Skeletal muscle cell (primary cell): ENCODE measurements around the gene UNC13A.

Source experiments
- DNase-seq: peaks from one replicate; pipeline ENCODE4 v3.0.0-alpha.2; 2010; ENCODE audit warnings: low read depth
- H3K4me3 ChIP-seq: 2 replicates; pipeline ENCODE4 v1.5.1; 2011; ENCODE audit warnings: low read depth, mild to moderate bottlenecking, control low read depth, low read length, moderate library complexity

UNC13A gene

DNA sequence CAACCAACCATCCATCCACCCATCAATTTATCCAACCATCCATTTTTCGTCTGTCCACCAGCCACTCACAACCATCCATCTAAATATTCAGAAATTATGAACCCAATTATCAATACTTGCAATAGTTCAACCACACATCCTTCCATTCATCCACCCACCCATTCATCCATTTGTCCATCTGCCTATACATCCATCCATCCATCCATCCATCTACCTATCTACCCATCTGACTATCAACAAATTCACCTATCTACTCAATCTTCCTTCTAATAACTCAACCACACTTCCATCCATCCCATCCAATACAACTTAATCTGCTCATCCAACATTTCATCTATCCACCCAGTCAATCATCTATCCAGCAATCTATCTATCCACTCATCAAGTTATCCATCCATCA is 46.3 kb downstream of the UNC13A start:
- DNase-seq: no peak
- no peak overlapping the region for H3K4me3 ChIP-seq

DNA sequence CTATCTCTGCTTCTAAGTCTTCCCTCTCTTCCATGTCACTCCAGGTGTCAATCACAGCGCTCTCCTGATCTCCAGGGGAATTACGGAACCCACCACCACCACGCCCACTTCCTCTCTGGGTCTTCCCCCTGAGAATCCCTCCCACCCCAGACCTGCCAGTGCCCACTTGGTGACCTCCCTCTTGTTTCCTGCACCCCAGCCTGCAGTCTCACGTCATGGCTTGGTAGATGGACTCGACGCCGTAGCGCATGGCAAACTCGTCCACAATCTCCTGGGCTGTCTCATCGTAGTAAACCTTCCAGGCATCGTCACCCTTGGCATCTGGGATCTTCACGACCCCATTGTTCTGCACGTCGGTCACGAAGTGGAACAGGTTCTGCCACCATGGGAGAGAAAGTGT is 47.0 kb downstream of the UNC13A start:
- H3K4me3 ChIP-seq: no peak overlapping the region
- DNase-seq: no peak

DNA sequence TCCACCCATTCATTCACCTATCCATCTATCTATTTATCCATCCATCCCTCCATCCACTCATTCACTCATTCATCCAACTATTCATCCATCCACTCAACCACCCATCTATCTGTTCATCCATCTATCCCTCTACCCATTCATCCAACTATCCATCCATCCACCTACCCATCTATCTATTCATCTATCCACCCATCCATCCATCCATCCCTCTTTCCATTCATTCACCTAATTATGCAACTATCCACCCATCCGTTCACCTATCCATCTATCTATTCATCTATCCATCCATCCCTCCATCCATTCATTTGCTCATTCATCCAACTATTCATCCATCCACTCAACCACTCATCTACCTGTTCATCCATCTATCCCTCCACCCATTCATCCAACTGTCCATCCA is 54.5 kb downstream of the UNC13A start:
- H3K4me3 ChIP-seq: no peak overlapping the region
- no peak for DNase-seq

DNA sequence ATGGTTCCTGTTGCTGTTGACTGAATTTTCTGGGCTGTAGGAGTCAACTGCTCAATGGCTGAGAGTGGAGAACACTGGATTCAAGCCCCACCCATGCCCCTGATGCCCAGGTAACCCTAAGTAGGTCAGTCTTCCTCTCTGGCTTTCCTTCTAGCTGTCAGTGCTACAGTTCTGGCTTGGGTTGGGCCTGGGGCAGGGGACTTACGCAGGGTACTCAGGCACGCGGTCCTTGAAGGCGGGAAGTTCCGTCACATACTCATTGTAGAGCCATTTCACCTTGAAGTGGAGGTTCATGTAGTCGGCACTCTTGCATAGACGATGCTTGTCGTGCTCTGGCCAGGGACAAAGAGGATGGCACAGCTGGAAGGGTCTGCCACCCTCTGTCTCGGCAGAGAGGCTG is 55.6 kb downstream of the UNC13A start:
- no peak overlapping the region for H3K4me3 ChIP-seq

GRCh38 chr19:17629760-17630159 is 58.4 kb downstream of the UNC13A start:
- no peak overlapping the region for H3K4me3 ChIP-seq
- no peak for DNase-seq

More for the DNA sequence above, 55.6 kb downstream of the UNC13A start:
- DNase-seq: no peak

DNA sequence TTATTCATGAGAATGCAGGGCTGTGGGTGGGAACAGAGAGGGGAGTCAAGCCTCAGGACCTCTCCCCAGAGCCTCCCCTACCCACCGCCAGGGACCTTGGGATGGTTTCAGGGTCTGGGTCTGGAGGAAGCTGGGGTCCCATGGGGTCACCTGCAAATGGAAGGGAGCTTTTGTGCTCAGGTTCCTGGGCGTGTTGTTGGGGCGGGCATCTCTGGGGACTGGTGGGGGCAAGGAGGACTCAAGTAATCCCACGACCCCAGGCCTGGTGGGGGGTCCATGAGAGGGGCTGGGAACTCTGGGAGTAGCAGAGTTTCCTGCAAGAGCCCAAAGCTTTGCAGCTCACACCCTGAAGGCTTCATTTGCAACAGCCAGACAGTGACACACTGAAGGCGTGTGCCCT is 60.2 kb downstream of the UNC13A start:
- no peak overlapping the region for H3K4me3 ChIP-seq
- DNase-seq: no peak

DNA sequence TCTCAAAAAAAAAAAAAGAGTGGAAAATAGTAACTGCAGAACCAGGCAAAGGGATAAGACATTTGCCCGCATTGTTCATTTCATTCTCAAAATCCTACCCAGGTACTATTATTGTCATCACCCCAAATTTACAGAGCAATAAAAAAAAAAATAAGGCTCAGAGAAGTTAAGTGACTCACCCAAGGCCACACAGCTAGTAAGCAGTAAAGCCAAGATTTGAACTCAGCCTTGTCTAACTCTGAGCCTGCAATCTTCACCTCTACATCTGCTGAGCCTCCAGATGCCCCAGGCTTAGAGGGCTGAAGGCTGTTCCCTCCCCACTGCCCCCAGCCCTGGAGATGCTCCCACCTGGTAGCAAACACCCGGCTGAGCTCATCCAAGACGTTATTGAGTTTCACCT is 61.0 kb downstream of the UNC13A start:
- DNase-seq: no peak
- no peak overlapping the region for H3K4me3 ChIP-seq

GRCh38 chr19:17626456-17627015 is 61.6 kb downstream of the UNC13A start:
- H3K4me3 ChIP-seq: no peak overlapping the region

DNA sequence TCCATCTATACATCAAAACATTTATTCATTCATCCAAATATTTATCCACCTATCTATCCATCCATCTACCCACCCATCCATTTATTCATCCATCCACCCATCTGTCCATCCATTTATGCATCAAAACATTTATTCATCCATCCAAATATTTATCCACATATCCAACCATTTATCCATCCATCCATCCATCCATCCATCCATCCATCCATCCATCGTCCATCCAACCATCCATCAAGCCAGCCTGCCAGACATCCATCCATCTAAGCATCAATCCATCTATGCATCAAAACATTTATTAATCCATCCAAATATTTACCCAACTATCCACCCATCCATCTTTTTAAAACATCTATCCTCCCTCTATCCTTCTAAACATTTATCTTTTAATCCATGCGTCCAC is 62.2 kb downstream of the UNC13A start:
- H3K4me3 ChIP-seq: no peak overlapping the region
- no peak for DNase-seq

More at GRCh38 chr19:17626456-17627015, 61.6 kb downstream of the UNC13A start:
- no peak for DNase-seq

DNA sequence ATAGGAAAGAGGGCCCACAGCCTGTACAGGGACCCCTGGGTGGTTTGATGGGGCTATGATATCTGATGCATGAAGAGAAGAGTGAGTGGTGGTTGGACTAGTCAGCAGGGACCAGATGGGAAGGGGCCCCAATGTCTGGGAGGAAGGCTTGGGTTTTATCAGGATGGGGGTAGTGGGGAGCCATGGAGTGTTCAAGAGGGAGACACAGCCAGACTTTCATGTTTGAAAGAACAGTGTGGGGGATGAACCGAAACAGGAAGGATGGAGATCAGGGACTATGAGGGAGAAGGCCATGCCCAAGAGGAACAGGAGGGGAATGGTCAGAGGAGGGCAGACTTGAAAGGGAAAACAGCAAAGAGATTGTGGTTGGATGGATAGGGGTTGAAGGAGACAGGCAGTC is 63.1 kb downstream of the UNC13A start:
- H3K4me3 ChIP-seq: no peak overlapping the region
- no peak for DNase-seq

- no peak for DNase-seq
- no peak overlapping the region for H3K4me3 ChIP-seq
Measured at GRCh38 chr19:17624314-17624991, 63.7 kb downstream of the UNC13A start.

DNA sequence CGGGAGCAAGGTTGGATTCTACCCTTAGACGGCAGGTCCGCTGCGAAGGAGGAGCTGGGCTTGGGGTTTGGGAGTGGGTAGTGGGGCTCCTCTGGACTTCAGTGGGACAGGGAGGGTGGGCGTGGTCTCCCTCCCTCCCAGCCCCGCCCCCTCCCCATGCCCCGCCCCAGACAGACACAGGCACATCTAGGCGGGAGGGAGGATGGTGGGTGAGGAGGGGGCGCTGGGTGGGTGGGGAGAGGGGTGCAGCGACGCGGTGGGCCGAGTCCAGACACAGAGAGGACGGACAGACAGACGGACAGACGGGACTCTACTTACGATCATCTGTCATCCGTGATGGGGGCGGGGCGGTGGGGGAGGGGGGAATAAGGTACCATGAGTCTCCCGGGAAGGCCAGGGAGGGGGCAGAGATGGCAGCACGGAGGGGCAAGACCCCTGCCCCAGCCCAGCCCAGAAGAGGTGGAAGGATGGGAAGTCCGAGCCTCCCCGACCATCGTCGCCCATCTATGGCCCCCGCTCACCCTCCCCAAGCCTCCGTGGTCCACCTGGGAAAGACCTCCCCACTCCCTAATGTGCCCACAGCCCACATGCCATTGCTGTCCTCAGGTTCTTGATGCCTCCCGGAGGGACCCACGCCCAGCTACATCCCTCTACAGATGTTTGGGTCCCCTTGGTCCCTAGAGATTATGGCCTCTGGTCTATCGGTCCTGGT is 64.8 kb downstream of the UNC13A start:
- no peak overlapping the region for H3K4me3 ChIP-seq
- no peak for DNase-seq

DNA sequence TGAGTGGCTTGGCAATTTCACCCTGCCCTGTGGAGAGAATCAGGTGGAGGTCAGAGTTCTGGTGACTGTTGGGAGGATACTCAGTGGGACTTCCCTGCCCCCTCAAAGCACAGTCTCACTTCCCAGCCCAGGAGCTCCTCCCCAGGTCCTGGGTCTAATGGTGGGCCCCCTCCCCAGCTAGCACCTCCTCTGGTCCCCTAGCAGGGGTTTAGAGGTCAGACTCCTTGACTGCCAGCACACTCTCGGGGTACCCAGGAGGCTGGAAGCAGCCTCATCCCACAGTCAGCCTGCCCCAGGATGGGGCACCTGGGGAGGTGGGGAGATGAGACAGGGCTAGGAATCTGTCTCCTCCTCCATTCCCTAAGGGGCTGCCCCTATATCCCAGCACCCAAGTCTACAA is 67.5 kb downstream of the UNC13A start:
- no peak for DNase-seq
- H3K4me3 ChIP-seq: no peak overlapping the region

GRCh38 chr19:17618936-17619335 is 69.2 kb downstream of the UNC13A start:
- no peak for DNase-seq

GRCh38 chr19:17618281-17618903 is 69.8 kb downstream of the UNC13A start:
- no peak for DNase-seq
- no peak overlapping the region for H3K4me3 ChIP-seq

More at GRCh38 chr19:17618936-17619335, 69.2 kb downstream of the UNC13A start:
- no peak overlapping the region for H3K4me3 ChIP-seq

DNA sequence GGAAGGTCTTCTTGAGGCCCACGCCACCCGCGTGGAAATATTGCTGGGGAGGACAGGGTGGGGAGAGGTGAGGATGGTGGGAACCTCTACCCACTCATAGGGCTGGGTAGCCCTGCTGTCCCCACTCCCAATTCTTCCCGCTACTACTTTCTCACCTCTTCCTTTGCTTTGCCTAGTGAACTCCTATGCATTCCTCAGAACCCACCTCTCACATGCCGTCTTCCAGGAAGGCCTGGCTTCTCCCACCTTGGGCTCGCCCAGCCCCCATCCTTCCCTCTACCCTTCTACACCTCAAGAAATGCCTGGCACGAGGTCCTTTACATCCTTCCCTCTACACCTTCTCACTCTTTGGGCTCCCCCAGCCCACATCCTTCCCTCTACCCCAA is 70.4 kb downstream of the UNC13A start:
- H3K4me3 ChIP-seq: no peak overlapping the region
- no peak for DNase-seq

- no peak for DNase-seq
- H3K4me3 ChIP-seq: peak overlapping the region; percentile 7
Measured at GRCh38 chr19:17616961-17617806, 71.0 kb downstream of the UNC13A start.

- peak overlapping the region; percentile 7 for H3K4me3 ChIP-seq
- DNase-seq: no peak
Measured at GRCh38 chr19:17616686-17616960, 71.5 kb downstream of the UNC13A start.

DNA sequence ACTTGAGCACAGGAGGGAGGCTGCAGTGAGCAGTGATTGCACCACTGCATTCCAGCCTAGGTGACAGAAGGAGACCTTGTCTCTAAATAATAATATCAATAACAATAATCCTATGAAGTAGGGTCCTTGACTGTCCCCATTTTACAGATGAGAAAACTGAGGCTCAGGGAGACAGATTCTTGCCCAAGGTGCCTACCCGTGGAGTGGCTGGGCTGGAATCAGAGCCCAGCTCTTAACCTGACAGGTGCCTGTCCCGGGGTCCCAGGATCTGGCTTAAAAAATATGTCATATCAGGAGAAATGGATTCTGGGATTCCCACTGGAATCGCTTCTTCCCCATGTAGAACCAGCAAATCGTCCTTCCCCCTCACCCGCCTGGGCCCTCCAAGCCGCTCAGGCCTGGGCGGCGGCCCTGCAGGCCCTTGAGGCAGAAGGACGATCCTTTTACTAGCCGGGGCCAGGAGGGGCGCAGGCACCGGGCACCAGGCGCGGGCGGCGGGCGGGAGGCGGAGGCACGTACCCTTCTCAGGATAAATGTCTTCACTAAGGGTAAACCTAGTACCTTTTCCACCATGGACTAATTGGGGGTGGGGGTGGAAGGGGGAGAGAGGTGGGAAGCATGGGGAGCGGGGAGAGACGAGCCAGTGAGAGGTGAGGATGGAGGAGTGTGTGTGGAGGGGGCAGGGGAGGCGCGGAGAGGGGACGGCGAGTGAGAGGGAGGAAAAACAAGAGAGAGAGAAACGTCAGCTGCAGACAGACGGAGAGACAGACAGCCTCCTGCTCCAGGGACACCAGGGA is 72.1 kb downstream of the UNC13A start:
- H3K4me3 ChIP-seq: peak overlapping the region; percentile 7
- no peak for DNase-seq
